ENCODE measurements around the gene FAM174B.

Gene FAM174B

DNA sequence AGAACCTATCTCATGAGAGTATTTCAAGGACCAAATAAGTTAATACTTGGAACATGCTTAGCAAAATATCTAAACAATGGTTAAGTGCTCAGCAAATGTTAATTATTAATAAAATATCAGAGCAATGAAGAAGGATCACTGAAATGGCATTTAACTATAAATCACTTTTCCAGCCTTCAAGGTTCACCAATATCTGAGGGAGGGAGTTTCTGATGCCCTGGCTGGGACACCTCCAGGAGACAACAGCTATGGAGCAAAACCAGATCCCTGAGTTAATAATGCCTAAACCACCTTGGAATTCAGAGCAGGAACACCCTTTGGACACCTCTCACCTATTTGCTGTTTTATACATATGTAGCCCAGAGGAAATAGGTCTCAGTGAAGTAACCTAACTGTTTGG lies 6.4 kb upstream of the FAM174B start:
- Histone ChIP-seq H3K36me3 (ENCODE audit: low read length) (no peaks in the 10 kb centered on the region), H3K79me2 (ENCODE audit: insufficient read depth, low read length) (no peaks in the 10 kb centered on the region), H3K9ac (ENCODE audit: low read length) (no peak overlapping the region), H3K4me3 (ENCODE audit: insufficient read depth, low read length, poor library complexity, severe bottlenecking) (no peak overlapping the region), H3K4me2 (ENCODE audit: low read depth, low read length, poor library complexity, severe bottlenecking) (no peak overlapping the region), H3K27me3 (ENCODE audit: low read length) (peaks cover 6% of the 10 kb centered on the region; the same call in 1 of the 2 replicates), H3K9me2 (replicated peaks; ENCODE audit: insufficient read depth, low read length) (no peaks in the 10 kb centered on the region), H2AFZ (ENCODE audit: low read depth, low read length, severe bottlenecking) (no peak overlapping the region), H3K27ac (ENCODE audit: low read depth, low read length) (no peak overlapping the region), H4K20me1 (ENCODE audit: low read depth, low read length) (no peaks in the 10 kb centered on the region), H3K9me3 (ENCODE audit: insufficient read depth, low read length) (no peaks in the 10 kb centered on the region), H3F3A (ENCODE audit: insufficient read depth) (no peaks in the 10 kb centered on the region)
- TF ChIP-seq EZH2phosphoT487 (conservative IDR thresholded peaks at IDR 0.05; ENCODE audit: low read length): no peak
- TF ChIP-seq, protein P1, sequence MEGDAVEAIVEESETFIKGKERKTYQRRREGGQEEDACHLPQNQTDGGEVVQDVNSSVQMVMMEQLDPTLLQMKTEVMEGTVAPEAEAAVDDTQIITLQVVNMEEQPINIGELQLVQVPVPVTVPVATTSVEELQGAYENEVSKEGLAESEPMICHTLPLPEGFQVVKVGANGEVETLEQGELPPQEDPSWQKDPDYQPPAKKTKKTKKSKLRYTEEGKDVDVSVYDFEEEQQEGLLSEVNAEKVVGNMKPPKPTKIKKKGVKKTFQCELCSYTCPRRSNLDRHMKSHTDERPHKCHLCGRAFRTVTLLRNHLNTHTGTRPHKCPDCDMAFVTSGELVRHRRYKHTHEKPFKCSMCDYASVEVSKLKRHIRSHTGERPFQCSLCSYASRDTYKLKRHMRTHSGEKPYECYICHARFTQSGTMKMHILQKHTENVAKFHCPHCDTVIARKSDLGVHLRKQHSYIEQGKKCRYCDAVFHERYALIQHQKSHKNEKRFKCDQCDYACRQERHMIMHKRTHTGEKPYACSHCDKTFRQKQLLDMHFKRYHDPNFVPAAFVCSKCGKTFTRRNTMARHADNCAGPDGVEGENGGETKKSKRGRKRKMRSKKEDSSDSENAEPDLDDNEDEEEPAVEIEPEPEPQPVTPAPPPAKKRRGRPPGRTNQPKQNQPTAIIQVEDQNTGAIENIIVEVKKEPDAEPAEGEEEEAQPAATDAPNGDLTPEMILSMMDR (IDR thresholded peaks at IDR 0.05; ENCODE audit: insufficient read depth, low read length, poor library complexity, severe bottlenecking): no peak

DNA sequence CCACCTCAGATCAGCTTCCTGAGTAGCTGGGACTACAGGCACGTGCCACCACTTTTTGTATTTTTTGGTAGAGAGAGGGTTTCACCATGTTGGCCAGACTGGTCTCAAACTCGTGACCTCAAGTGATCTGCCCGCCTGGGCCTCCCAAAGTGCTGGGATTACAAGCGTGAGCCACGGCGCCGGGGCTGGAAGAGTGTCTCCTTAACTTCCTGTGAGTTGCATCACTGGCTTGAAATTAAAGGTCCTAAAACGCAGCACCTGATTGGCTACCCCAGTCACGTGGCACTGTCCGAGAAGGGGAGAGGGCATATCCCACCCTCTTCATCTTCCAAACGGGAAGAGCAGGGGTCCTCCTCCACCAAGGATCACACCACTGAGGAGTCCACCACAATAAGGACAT lies 5.5 kb upstream of the FAM174B start:
- Histone ChIP-seq H3K27ac (ENCODE audit: low read depth, low read length) (no peak overlapping the region), H4K20me1 (ENCODE audit: low read depth, low read length) (no peaks in the 10 kb centered on the region), H2AFZ (ENCODE audit: low read depth, low read length, severe bottlenecking) (no peak overlapping the region), H3K9me3 (ENCODE audit: insufficient read depth, low read length) (no peaks in the 10 kb centered on the region), H3K4me3 (ENCODE audit: insufficient read depth, low read length, poor library complexity, severe bottlenecking) (no peak overlapping the region), H3K9me2 (replicated peaks; ENCODE audit: insufficient read depth, low read length) (no peaks in the 10 kb centered on the region), H3K27me3 (ENCODE audit: low read length) (peaks cover 6% of the 10 kb centered on the region; the same call in 1 of the 2 replicates), H3K9ac (ENCODE audit: low read length) (no peak overlapping the region), H3K36me3 (ENCODE audit: low read length) (no peaks in the 10 kb centered on the region), H3K4me2 (ENCODE audit: low read depth, low read length, poor library complexity, severe bottlenecking) (no peak overlapping the region), H3K79me2 (ENCODE audit: insufficient read depth, low read length) (no peaks in the 10 kb centered on the region), H3F3A (ENCODE audit: insufficient read depth) (no peaks in the 10 kb centered on the region)
- TF ChIP-seq EZH2phosphoT487 (conservative IDR thresholded peaks at IDR 0.05; ENCODE audit: low read length): no peak
- TF ChIP-seq, protein P1 (IDR thresholded peaks at IDR 0.05; ENCODE audit: insufficient read depth, low read length, poor library complexity, severe bottlenecking): no peak

DNA sequence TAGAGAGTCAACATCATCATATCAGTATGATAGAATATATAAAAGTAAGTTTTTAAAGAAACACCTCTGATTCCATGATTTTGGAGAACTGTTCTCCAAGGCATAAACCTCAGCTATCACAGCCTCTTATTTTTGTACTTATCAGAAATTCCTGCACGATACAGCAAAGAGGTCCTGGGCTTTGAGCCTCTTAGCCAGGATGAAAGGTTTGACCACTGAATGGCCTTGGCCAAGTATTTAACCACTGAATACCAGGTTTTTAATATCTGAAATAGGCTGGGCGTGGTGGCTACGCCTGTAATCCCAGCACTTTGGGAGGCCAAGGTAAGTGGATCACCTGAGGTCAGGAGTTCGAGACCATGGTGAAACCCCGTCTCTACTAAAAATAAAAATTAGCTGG lies 1.9 kb upstream of the FAM174B start:
- Histone ChIP-seq H3K4me3 (ENCODE audit: insufficient read depth, low read length, poor library complexity, severe bottlenecking) (no peak overlapping the region), H3K9me2 (replicated peaks; ENCODE audit: insufficient read depth, low read length) (no peaks in the 10 kb centered on the region), H3K79me2 (ENCODE audit: insufficient read depth, low read length) (no peaks in the 10 kb centered on the region), H4K20me1 (ENCODE audit: low read depth, low read length) (no peaks in the 10 kb centered on the region), H3K4me2 (ENCODE audit: low read depth, low read length, poor library complexity, severe bottlenecking) (no peak overlapping the region), H3K9me3 (ENCODE audit: insufficient read depth, low read length) (no peaks in the 10 kb centered on the region), H3K27me3 (ENCODE audit: low read length) (peaks cover 6% of the 10 kb centered on the region; the same call in 1 of the 2 replicates), H2AFZ (ENCODE audit: low read depth, low read length, severe bottlenecking) (no peak overlapping the region), H3K9ac (ENCODE audit: low read length) (no peak overlapping the region), H3F3A (ENCODE audit: insufficient read depth) (no peaks in the 10 kb centered on the region), H3K27ac (ENCODE audit: low read depth, low read length) (no peak overlapping the region), H3K36me3 (ENCODE audit: low read length) (no peaks in the 10 kb centered on the region)
- no peak for TF ChIP-seq EZH2phosphoT487 (conservative IDR thresholded peaks at IDR 0.05; ENCODE audit: low read length)
- TF ChIP-seq, protein P1 (IDR thresholded peaks at IDR 0.05; ENCODE audit: insufficient read depth, low read length, poor library complexity, severe bottlenecking): no peak

Measured in SU-DHL-6 (cell line).